IMR-90 (cell line): ENCODE results near the gene MMAA. TPM values are rescaled to one million over a fixed set of nuclear protein-coding genes. Genes with fewer than 3 reads are reported as not detected.

Experiments used
- ATAC-seq: fragments of 200-7000 bp; cut with Tn5 transposase; 2 replicates; pipeline ENCODE4 v1.9.1; 2020; ENCODE audit warnings: low read depth, mild to moderate bottlenecking, moderate library complexity
- BruUV-seq: library from RNA; stranded (reverse); fragments of 400-500 nt; replicated peaks from 2 replicates; lab custom pipeline; 2021; lab: Mats Ljungman, UMichigan
- CTCF ChIA-PET: fragments of 300-600 bp; formaldehyde crosslinking; extraction: SDS; loops from one replicate; lab custom pipeline; 2021; ENCODE audit warnings: antibody characterized with exemption; lab: Yijun Ruan, JAX
- POLR2A ChIA-PET: fragments of 300-600 bp; sonication (Branson Sonifier 250); formaldehyde crosslinking; loops from one replicate; lab custom pipeline; 2022; ENCODE audit warnings: antibody characterized with exemption; ENCODE audit not compliant: unreplicated experiment; lab: Charles Lee
- DNase-seq: peaks from one replicate; pipeline ENCODE4 v3.0.0; 2013
- H2AFZ ChIP-seq: replicated peaks from 2 replicates; pipeline ENCODE3; 2013; ENCODE audit warnings: low read length, mild to moderate bottlenecking; ENCODE audit not compliant: poor library complexity
- H2AK5ac ChIP-seq: 2 replicates; pipeline ENCODE4 v1.6.1; 2013; ENCODE audit warnings: low read depth, low read length, inconsistent platforms
- H2AK9ac ChIP-seq: replicated peaks from 2 replicates; pipeline ENCODE3; 2013; ENCODE audit warnings: mild to moderate bottlenecking, low read depth, low read length, moderate library complexity; ENCODE audit not compliant: poor library complexity
- H2BK120ac ChIP-seq: 2 replicates; pipeline ENCODE4 v1.6.1; 2013; ENCODE audit warnings: low read depth, low read length, inconsistent platforms
- H2BK15ac ChIP-seq: 3 replicates; pipeline ENCODE4 v1.6.1; 2013; ENCODE audit warnings: low read depth, low read length, inconsistent platforms
- H2BK20ac ChIP-seq: 2 replicates; pipeline ENCODE4 v1.6.1; 2013; ENCODE audit warnings: low read depth, mild to moderate bottlenecking, inconsistent platforms, low read length, moderate library complexity
- H2BK5ac ChIP-seq: 2 replicates; pipeline ENCODE4 v1.6.1; 2013; ENCODE audit warnings: mild to moderate bottlenecking, low read depth, low read length, inconsistent platforms; ENCODE audit not compliant: poor library complexity, severe bottlenecking
- H3K14ac ChIP-seq: replicated peaks from 2 replicates; pipeline ENCODE4 v1.6.1; 2013; ENCODE audit warnings: low read depth, low read length, inconsistent platforms
- H3K18ac ChIP-seq: 2 replicates; pipeline ENCODE4 v1.6.1; 2013; ENCODE audit warnings: low read depth, low read length, control low read depth
- H3K23ac ChIP-seq: 2 replicates; pipeline ENCODE4 v1.6.1; 2013; ENCODE audit warnings: low read depth, low read length, inconsistent platforms
- H3K27ac ChIP-seq: 2 replicates; pipeline ENCODE4 v1.5.1; 2013; ENCODE audit warnings: mild to moderate bottlenecking, control low read depth, low read length; ENCODE audit not compliant: insufficient read depth
- H3K27me3 ChIP-seq: 2 replicates; pipeline ENCODE4 v1.6.1; 2013; ENCODE audit warnings: low read length; ENCODE audit not compliant: control insufficient read depth, insufficient read depth
- H3K36me3 ChIP-seq: 2 replicates; pipeline ENCODE4 v1.6.1; 2013; ENCODE audit warnings: low read length, mixed read lengths; ENCODE audit not compliant: control insufficient read depth, insufficient read depth
- H3K4ac ChIP-seq: 2 replicates; pipeline ENCODE4 v1.6.1; 2013; ENCODE audit warnings: low read depth, low read length, inconsistent platforms
- H3K4me1 ChIP-seq: 2 replicates; pipeline ENCODE4 v1.6.1; 2013; ENCODE audit warnings: low read length, mixed read lengths; ENCODE audit not compliant: control insufficient read depth, insufficient read depth
- H3K4me2 ChIP-seq: 2 replicates; pipeline ENCODE4 v1.6.1; 2013; ENCODE audit warnings: low read depth, mild to moderate bottlenecking, control low read depth, low read length, moderate library complexity
- H3K4me3 ChIP-seq: 2 replicates; pipeline ENCODE4 v1.5.1; 2013; ENCODE audit warnings: low read depth, mild to moderate bottlenecking, control low read depth, low read length, moderate library complexity; ENCODE audit not compliant: insufficient read depth
- H3K56ac ChIP-seq: 2 replicates; pipeline ENCODE4 v1.6.1; 2013; ENCODE audit warnings: low read length, inconsistent platforms; ENCODE audit not compliant: insufficient read depth; ENCODE audit errors: extremely low read depth
- H3K79me1 ChIP-seq, 2 experiments: 2 replicates each; pipeline ENCODE4 v1.6.1; 2013; ENCODE audit warnings: low read length in 2 of 2, inconsistent platforms in 1 of 2, low read depth in 1 of 2
- H3K9ac ChIP-seq: 2 replicates; pipeline ENCODE4 v1.6.1; 2013; ENCODE audit warnings: low read depth, low read length, control low read depth
- H3K9me1 ChIP-seq: 2 replicates; pipeline ENCODE4 v1.6.1; 2013; ENCODE audit warnings: low read length, inconsistent platforms; ENCODE audit not compliant: insufficient read depth
- H3K9me3 ChIP-seq: 2 replicates; pipeline ENCODE4 v1.6.1; 2013; ENCODE audit warnings: low read length; ENCODE audit not compliant: control insufficient read depth, insufficient read depth
- H4K20me1 ChIP-seq: 2 replicates; pipeline ENCODE4 v1.6.1; 2013; ENCODE audit warnings: low read length, inconsistent platforms; ENCODE audit not compliant: insufficient read depth
- H4K5ac ChIP-seq: 2 replicates; pipeline ENCODE4 v1.6.1; 2013; ENCODE audit warnings: mild to moderate bottlenecking, low read depth, low read length, control low read depth
- H4K8ac ChIP-seq, 2 experiments: 2 replicates each; pipeline ENCODE4 v1.6.1; 2013; ENCODE audit warnings: low read depth in 2 of 2, low read length in 2 of 2, control low read depth in 1 of 2, inconsistent platforms in 1 of 2
- H4K91ac ChIP-seq: 2 replicates; pipeline ENCODE4 v1.6.1; 2013; ENCODE audit warnings: low read depth, low read length, inconsistent platforms; ENCODE audit not compliant: insufficient read depth
- CEBPB ChIP-seq: IDR thresholded peaks from 2 replicates; pipeline ENCODE4 v1.6.1; 2012; ENCODE audit warnings: low read depth, low read length, improper control_type of control experiment
- FOS ChIP-seq: fragments of 150-350 bp; IDR thresholded peaks from 2 replicates; pipeline ENCODE4 v1.6.1; 2016; ENCODE audit warnings: low read depth, low read length
- MAFK ChIP-seq: IDR thresholded peaks from 2 replicates; pipeline ENCODE4 v1.6.1; 2012; ENCODE audit warnings: low read depth, low read length, improper control_type of control experiment
- MAZ ChIP-seq: IDR thresholded peaks from 2 replicates; pipeline ENCODE4 v1.6.1; 2012; ENCODE audit warnings: low read depth, mild to moderate bottlenecking, low read length, improper control_type of control experiment, moderate library complexity, borderline replicate concordance
- SMC3 ChIP-seq: fragments of 150-350 bp; IDR thresholded peaks from 2 replicates; pipeline ENCODE4 v1.6.1; 2016; ENCODE audit warnings: low read depth, mild to moderate bottlenecking, antibody characterized with exemption, low read length, moderate library complexity
- USF2 ChIP-seq: fragments of 150-350 bp; IDR thresholded peaks from 2 replicates; pipeline ENCODE4 v1.6.1; 2017; ENCODE audit warnings: mild to moderate bottlenecking, antibody characterized with exemption, low read length, low read depth
- dilution Hi-C: fragments of 300-500 bp; cut with HindIII; formaldehyde crosslinking; loops from one replicate; pipeline ENCODE4 v1.14.3; 2018; ENCODE audit warnings: low sequenced_read_pairs; ENCODE audit not compliant: unreplicated experiment
- in situ Hi-C: fragments of 300-500 bp; cut with MboI; formaldehyde crosslinking; loops from 3 replicates; pipeline ENCODE4 v1.14.3; 2019; ENCODE audit warnings: low sequenced_read_pairs, inconsistent platforms, mixed read lengths
- intact Hi-C: fragments of 100-400 bp; cut with micrococcal nuclease; formaldehyde crosslinking; loops from 2 replicates; pipeline ENCODE4 v1.10.0; 2022
- polyA plus RNA-seq, 3 experiments: library from polyadenylated mRNA; depleted of rRNA; stranded (reverse); fragments of >200 nt; gene quantifications; 2 replicates each; pipeline ENCODE4 v1.2.3, GENCODE V29; 2012; ENCODE audit warnings: low replicate concordance in 1 of 3
- total RNA-seq: library from RNA; depleted of rRNA; stranded (reverse); fragments of >200 nt; gene quantifications from 2 replicates; pipeline ENCODE4 v1.2.3, GENCODE V29; 2012

Gene MMAA
- total and polyA plus RNA-seq, 2 of the 4 experiments (the other 2 are of a cell fraction) = 4.4 to 5.2 TPM

GRCh38 chr4:145605941-145606340, 13.2 kb upstream of the MMAA start:
- Histone ChIP-seq H4K20me1 (no peaks in the 10 kb centered on the region), H3K4me3 (no peak overlapping the region), H3K4ac (no peak overlapping the region), H2BK15ac (no peak overlapping the region), H3K4me1 (peaks cover 3% of the 10 kb centered on the region; the same call in 1 of the 2 replicates), H4K8ac (no peak overlapping the region), H2BK20ac (no peak overlapping the region), H2BK120ac (no peak overlapping the region), H4K91ac (no peak overlapping the region), H3K4me2 (no peak overlapping the region), H3K14ac (no peak overlapping the region), H3K18ac (no peak overlapping the region), H4K5ac (no peak overlapping the region), H3K79me1 (no peaks in the 10 kb centered on the region), H3K27ac (no peak overlapping the region), H3K9ac (no peak overlapping the region), H3K23ac (no peak overlapping the region), H2AK9ac (no peak overlapping the region), H2BK5ac (no peak overlapping the region), H3K9me3 (no peaks in the 10 kb centered on the region), H3K9me1 (no peaks in the 10 kb centered on the region), H2AK5ac (no peak overlapping the region), H2AFZ (no peak overlapping the region), H3K56ac (no peak overlapping the region), H3K27me3 (0 out of 2 replicates have a peak, but pooled peaks cover 1% of the 10 kb centered on the region), H3K36me3 (no peaks in the 10 kb centered on the region)
- ATAC-seq (no peak), DNase-seq (no peak)
- in situ Hi-C loops (loop anchor here (10.0 to 25.0 kb wide), 2 partner anchors 121 to 394 kb away; partner anchors contain the start of gene SMAD1), dilution Hi-C loops (no loop called here), intact Hi-C loops (no loop called here)
- ChIA-PET POLR2A (no interaction called here), CTCF (interaction anchor here (1.3 kb wide), 1 partner anchor 11 kb away, joined by 3 read pairs; no protein-coding TSS in a partner anchor)
- TF ChIP-seq CEBPB (no peak), SMC3 (no peak), MAFK (no peak), MAZ (no peak), USF2 (no peak), FOS (no peak)
- no TSS peak for BruUV-seq
